Middle frontal gyrus (tissue), 1 donor: Measurements from ENCODE around the gene E2F3.

Experiments used
- DNase-seq: peaks from one replicate; pipeline ENCODE4 v3.0.0-alpha.2; 2015; ENCODE audit warnings: low spot score; ENCODE audit errors: extremely low spot score

E2F3 gene

DNA sequence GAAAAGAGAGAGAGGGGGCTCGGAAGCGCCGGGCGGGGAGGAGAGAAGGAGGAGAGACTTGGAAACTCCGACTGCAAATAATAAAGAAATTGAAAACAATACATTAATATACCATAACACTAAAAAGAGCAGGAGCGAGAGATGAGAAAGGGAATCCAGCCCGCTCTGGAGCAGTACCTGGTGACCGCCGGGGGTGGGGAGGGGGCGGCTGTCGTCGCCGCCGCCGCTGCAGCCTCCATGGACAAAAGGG is 338 bp downstream of the E2F3 start:
- DNase-seq = no peak

- DNase-seq = no peak
Measured at GRCh38 chr6:20402342-20403069, 827 bp downstream of the E2F3 start.

GRCh38 chr6:20403070-20403765 is 1.5 kb downstream of the E2F3 start:
- DNase-seq = peak; percentile 39

- DNase-seq = no peak
Measured at GRCh38 chr6:20403766-20404640, 2.3 kb downstream of the E2F3 start.

GRCh38 chr6:20404641-20405032 is 3.0 kb downstream of the E2F3 start:
- no peak for DNase-seq

GRCh38 chr6:20408851-20409250 is 7.2 kb downstream of the E2F3 start:
- no peak for DNase-seq

- no peak for DNase-seq
Measured at GRCh38 chr6:20409427-20409971, 7.8 kb downstream of the E2F3 start.

GRCh38 chr6:20411544-20411943 is 9.9 kb downstream of the E2F3 start:
- no peak for DNase-seq

DNA sequence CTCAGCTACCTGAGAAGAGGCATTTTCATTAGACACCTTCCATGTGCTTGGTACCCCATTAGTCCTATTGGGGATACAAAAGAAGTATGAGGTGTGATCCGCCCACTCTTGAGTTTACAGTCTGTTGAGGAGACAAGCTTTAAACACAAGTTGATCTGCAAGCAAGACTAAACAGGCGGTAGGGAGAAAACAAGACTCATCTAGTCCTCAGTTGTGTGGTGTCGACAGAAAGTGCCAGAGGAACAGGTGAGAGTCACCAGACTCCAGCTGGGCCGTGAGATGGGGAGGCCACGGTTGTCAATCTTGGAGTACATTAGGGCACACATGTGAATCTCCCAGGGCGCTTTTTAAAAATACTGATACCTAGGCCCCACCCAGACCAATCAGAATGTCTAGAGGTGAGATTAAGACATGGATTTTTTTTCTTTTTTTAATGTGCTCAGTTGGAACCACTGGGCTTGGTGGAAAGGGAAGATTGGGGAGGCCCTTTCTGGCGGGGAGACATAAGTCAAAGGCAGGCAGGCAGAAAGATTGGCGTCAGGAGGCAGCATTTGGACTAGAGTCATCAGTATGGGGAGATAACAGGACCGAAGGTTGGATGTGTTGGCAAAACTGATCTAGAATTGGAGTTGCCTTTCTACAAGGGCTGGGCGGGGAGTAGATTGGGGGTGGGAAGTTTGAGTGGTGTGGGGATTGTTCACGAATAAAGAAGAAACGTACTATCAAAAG is 10.4 kb downstream of the E2F3 start:
- DNase-seq = no peak

DNA sequence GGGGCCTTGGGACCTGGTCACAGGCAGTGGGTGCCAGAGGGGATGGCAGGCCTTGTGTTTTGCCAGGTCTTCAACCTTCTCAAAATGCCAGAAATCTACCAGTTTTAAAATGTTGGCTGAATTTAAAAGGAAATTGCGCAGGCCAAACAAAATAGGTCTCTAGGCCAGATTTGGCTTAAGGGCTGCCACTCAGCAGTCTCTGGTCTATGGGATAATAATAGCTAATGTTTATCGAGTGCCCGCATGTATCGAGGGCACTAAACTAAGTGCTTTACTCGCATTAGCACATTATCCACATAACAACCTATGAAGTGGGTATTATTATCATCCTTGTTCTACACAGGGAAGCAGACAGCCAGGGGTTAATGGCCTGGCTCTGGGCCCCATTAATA is 11.0 kb downstream of the E2F3 start:
- DNase-seq = no peak

- no peak for DNase-seq
Measured at GRCh38 chr6:20413826-20414225, 12.1 kb downstream of the E2F3 start.

DNA sequence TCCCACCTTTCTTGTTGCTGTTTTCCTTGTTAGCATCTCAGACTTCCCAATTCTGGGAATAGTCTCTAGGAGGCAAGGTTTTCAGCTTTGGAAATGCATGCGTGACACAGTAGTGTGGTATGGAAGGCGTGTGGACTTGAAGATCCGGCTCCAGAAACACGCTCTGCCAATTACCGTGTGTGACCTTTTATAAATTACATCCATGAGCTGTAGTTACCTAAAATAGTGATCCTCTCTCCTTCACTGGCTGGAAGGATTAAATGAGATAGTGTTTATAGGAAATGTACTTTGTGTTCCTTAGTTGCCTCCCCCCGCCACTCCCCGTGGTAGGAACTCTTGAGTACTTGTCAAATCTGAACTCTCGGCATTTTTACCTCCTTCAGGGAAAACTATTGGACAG is 13.0 kb downstream of the E2F3 start:
- DNase-seq = no peak

GRCh38 chr6:20415304-20415703 is 13.6 kb downstream of the E2F3 start:
- no peak for DNase-seq

GRCh38 chr6:20415712-20416454 is 14.2 kb downstream of the E2F3 start:
- no peak for DNase-seq

DNA sequence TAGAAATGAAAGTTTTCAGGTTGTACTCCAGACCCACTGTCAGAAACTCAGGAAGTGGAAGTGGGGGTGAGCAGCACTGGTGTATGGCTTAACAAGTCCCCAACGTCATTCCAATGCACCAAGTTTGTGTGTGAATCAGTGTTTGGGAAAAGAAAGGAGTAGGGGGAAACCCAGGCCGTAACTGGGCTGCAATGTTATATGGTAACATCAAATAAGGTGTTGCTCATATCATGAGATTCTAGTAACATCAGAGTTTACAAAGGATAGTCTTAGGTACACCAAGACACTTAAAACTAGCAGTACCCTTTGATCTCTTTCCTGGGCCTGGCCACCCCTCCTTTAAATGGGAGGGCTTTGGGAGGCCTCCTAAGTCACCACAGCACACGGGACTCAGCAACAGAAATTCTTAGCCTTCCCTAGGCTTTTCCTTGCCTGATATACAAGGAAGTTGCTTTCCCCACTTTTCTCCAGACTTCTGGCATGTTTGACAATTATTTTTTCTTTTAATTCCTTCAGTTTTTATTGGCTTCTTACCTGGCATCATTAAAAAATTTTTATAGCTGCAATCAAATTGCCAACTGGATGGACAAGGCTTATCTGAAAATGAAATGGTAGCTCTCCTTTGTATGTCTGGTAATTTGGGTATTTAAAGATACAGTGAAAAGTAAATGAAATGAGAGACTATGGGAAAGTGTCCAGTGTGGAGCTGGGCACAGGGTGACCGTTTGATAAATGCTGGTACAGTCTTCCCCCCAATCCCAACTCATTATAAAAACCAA is 15.1 kb downstream of the E2F3 start:
- DNase-seq = no peak

DNA sequence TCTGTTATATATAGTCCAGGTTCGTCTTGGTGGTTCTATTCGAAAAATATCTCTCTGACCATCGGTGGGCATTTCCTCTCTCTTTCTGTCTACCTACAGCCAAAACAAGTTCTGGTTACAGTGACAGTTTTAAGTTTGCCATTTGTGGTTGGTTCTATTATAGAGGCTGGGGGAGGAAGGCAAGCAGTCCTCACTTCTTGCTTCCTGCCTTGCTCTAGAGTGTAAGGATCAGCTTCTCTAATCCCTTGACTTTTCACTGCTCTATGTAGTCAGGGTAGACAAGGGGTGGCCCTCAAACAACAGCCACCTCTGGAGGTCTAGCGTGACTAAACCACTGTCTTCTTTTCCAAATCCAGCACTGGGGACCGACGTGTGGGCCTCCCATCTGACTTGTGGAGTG is 16.1 kb downstream of the E2F3 start:
- DNase-seq = no peak

DNA sequence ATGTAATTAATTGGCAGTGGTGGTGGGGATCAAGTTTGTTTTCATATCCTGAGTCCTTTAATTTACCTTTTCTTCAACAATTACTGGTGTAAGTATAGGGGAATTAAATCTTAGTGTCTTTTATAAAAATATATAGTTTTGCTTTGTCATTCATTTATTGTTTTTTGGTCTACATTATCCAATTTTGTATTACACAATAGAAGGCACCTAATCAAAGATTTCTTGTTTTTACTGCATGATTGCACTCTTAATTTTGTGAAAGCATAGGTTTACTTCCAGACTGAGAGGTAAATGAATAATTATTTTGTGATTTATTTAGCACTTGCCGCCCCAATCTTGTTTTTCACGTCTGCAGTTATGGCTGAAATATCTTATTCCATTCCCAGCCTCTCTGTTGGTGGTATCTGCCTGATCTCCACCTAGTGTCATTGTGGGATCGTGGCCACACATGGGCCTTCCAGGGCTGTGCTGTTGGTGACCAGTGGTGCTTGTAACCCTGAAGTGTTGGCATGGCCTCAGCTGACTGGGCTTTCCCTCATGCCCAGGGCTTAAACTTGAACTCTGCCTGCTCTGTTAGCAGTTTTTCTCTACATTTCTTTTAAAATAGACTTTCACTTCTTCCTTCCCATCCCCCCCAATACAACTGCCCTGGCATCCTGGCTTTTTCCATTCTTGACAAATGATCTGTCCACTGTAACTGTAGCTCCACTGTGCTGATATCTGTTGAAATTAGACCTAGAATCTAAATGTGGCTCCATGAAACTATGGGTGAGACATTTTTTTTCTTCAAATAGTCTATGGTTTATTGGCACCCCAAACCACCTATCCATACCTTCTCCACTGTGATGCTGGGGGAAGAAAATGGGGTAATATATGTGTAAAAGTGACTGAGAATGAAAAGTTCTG is 24.8 kb downstream of the E2F3 start:
- no peak for DNase-seq

- DNase-seq = no peak
Measured at GRCh38 chr6:20427856-20428255, 26.2 kb downstream of the E2F3 start.

DNA sequence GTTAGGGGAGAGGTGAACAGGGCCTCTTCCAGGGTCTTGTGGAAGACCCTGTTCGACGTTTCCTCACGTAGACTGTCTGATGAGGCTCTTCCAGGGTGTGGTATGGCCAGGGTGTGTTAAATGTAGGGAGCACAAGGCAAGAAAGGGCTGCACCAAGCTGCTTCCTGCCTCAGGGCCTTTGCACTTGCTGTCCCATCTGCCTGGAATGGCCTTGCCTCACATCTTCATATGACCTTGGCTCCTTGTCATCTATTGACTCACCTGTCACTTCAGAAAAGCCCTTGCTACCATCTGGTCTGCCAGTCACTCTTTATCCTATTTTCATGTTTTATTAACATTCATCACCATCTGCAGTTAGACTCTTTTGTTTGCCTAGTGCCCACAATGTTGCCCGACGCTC is 31.0 kb downstream of the E2F3 start:
- DNase-seq = no peak
